ENCODE measurements around the gene GNL1.

Gene GNL1

DNA sequence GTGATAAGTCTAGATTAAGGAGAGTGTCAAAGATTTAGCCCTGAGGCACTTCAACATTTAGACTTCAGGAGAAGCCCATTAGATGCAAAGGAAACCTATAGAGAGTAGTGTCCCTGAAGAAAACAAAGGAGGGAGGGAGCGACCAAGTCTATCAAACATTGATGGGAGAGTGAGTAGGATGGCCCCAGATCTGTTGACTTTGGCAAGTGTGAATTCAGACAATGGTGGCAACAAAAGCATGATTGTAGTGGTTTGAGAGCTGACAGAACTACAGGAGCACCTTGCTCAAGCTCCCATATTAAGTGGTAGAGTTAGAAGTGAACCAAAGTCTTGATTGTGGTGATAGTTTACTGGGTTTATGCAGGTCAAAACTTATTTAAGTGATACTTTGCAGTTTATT lies 14.0 kb upstream of the GNL1 start:
- DNase-seq (ENCODE audit: low spot score) = no peak

DNA sequence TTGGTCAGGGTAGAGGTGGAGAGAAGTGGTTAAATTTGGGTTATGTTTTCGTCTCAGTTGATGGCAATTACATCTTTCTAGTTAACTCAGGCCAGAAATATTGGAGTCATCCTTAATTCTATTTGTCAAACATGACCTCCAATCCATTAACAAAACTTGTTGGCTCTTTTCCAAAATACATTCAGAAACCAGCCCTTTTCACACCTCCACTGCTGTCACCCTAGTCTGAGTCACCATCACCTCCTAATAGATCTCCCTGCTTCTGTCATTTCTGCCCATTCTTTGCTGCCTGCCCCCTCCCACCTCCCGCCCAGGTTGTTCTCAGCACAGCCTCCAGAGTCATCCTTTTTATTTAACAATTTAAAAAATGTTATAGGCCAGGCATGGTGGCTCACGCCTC lies 12.0 kb upstream of the GNL1 start:
- peak; percentile 62 for DNase-seq (ENCODE audit: low spot score)

DNA sequence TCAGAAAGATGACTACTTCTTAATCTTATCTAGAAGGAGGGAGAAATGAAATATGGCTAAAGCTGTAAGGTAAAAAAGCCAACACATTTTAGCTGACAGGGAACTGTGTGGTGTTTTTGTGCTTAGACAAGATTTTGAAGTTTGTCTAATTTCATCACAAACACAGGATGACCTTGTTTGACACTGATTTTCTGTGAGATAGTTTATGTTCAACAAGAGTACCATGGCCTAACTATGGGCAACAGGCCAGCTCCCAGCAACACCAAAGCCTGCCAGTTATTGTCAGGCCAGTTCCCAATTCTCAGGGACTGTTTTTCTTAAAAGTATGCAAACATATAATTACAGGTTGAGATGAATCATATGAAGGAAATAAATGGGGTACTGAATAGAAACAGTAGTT lies 9.5 kb upstream of the GNL1 start:
- DNase-seq (ENCODE audit: low spot score) = no peak

- DNase-seq (ENCODE audit: low spot score) = no peak
These were observed 7.8 kb upstream of the GNL1 start for GRCh38 chr6:30564114-30564513.

DNA sequence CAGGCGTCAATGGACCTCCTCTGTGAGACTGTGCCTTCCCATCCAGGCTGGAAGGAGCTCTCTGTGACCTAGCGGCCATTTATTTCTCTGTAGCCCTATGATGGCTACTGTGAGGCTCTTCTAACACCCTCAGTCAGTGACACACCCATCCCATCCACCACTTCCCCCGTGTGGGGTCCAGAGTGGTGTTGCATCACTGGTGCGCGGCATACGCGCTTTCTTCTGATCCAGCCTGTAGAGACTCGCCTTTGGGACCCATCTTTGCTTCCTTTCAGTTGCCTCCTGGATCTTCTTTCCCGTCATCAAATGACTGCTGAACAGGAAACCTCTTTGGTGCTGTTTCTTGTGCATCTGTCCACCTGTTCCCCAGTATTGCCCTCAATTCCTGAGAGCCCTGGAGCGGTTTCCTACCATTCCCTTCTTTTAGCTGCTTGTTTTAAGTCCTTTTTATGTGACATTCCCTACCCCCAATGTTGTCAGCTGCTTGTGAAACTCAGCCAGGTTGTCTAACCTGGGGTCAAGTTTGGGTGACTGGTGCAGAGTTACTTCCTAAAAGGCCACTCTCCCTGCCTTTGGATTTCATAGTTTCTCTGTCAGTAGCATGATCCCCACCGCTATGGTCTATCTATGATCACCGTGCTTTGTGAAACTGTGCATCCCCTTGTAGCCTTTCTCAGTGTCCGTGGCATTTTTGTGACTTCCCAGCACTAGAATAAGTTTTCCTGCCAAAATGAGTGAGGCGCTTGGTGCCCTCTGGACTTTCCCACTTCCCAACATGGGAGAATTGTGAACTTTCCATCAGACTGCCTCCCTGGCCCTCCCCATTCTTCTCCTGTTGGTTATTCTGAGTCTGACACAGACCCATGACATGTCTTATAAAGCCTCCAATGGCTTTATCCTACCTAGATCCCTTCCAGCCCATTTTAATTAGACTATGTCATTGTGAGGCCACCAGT lies 6.5 kb upstream of the GNL1 start:
- no peak for DNase-seq (ENCODE audit: low spot score)

- DNase-seq (ENCODE audit: low spot score) = no peak
These were observed 4.6 kb upstream of the GNL1 start for GRCh38 chr6:30560930-30561329.

DNA sequence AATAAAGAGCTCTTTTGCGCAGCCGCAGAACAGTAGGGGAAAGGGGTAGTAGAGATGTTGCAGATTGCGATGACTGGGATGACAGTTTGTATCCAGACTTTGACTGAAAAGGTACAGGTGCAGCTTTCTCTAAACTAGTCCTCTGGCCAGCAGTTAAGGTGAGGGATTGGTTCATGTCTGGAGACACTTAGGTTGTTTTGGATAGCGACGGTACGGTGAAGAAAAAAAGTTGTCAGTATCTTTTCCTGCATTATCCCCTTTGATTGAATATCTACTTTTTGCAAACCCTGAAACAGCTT lies 1.3 kb upstream of the GNL1 start:
- DNase-seq (ENCODE audit: low spot score) = peak; percentile 56

- DNase-seq (ENCODE audit: low spot score) = peak; percentile 91
These were observed 805 bp upstream of the GNL1 start, which contains the start of gene PRR3 for GRCh38 chr6:30556906-30557682. Gene PRR3, plus strand, starts transcription at chr6:30557295. Its CDS starts 50 bp downstream, at chr6:30557345.

- no peak for DNase-seq (ENCODE audit: low spot score)
These were observed 548 bp downstream of the GNL1 start for GRCh38 chr6:30555816-30556065.

DNA sequence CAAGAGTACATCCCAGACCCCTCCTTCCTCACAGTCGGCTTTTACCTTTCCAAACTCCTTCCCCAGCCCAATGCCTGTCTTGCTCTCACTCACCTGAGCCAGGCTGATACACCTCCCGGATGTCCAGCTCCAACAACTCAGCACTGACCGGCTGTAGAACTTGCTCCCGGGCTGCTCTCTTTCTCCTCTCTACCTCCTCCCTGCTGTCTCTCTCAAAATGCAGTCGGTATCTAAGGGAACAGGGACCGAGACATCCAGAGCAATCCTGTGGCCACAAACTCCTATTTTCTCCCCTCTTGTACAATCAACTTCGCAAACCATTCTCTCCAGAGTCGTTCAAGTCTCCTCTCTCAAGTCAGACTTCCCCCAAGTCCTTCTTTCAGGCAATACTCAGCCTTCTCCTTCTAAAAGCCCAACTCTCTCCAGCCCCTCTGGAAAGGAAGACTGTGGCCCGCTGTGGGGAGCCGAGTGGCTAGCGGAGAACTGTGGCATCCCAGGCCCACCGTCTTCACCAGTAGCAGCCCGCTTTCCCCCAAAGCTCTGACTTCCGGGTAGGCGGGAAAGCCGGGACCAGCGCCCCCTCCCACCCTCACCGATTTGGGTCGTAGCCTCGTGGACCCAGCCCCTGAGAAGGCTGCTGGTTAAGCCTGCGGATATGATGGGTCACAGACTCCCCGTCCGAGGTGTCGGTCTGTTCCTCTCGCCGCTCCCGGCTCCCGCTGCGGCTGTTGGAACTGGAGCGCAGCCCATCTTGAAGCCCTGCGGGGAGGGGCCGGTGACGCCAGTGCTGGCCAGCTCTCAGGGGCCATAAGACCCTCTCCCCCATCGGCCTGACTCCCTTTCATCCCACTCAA lies 1.1 kb downstream of the GNL1 start:
- DNase-seq (ENCODE audit: low spot score) = no peak

DNA sequence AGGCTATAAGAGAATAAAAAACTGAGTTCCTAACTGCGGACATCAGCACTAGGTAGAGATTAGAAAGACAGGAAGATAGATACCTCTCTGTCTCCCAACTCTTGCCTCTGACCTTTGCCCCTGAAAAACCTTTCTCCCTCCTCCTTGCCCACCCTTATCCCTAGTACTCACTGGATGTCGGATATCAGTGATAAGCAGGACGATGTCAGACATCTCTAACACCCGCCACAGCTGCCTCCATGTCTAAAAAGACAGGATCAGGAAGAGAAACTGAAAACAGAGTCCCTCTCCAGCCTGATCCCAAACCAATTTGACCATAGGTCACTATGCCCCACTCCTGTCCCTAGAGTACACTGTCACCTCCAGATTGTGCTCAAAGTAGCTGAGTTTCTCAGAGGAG lies 1.9 kb downstream of the GNL1 start:
- DNase-seq (ENCODE audit: low spot score) = no peak

- no peak for DNase-seq (ENCODE audit: low spot score)
These were observed 7.9 kb downstream of the GNL1 start for GRCh38 chr6:30548375-30548774.

- DNase-seq (ENCODE audit: low spot score) = no peak
These were observed 8.8 kb downstream of the GNL1 start for GRCh38 chr6:30547454-30547853.

- DNase-seq (ENCODE audit: low spot score) = peak; percentile 70
These were observed 11.5 kb downstream of the GNL1 start for GRCh38 chr6:30544666-30545272.

DNA sequence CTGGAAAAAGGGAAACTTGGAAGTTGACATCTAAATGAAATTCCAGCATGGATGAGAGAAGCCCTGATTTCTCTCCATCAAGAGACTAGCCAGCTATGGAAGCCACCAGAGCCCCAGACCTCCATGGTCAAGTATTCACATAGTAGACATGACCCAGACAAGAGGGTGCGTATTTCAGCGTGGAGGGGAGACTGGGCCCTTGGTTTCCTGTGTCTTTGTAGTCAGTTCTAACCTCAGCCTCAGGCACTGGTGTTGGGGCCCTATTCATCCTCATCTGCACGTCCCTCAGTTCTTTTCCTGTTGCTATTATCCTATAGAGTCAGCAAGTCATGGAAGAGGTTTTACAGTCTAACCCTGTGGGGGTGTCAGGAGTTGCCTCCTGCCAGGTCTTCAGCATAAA lies 12.5 kb downstream of the GNL1 start:
- DNase-seq (ENCODE audit: low spot score) = peak; percentile 27

GRCh38 chr6:30542915-30543314 lies 13.4 kb downstream of the GNL1 start:
- no peak for DNase-seq (ENCODE audit: low spot score)

GRCh38 chr6:30542404-30542725 lies 13.9 kb downstream of the GNL1 start:
- DNase-seq (ENCODE audit: low spot score) = peak; percentile 55

GRCh38 chr6:30541515-30542403 lies 14.5 kb downstream of the GNL1 start:
- peak; percentile 86 for DNase-seq (ENCODE audit: low spot score)

DNA sequence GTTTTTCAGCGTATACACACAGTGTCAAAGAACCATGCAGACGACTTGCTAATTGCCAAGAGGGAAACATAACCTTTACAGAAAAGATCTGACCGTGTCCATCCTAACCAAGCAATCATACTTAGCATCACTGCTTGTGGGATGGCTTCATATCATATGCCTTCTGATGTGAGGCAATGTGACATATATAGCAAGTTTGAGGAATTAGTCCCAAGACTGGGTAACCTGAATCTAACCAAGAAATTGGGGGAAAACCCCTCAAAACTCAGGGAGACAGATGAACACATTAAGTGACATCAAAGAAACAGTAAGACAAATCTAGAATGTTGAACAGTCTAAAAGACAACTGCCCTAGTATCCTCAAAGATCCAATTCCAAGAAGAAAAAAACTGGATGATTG lies 18.4 kb downstream of the GNL1 start:
- DNase-seq (ENCODE audit: low spot score) = no peak

DNA sequence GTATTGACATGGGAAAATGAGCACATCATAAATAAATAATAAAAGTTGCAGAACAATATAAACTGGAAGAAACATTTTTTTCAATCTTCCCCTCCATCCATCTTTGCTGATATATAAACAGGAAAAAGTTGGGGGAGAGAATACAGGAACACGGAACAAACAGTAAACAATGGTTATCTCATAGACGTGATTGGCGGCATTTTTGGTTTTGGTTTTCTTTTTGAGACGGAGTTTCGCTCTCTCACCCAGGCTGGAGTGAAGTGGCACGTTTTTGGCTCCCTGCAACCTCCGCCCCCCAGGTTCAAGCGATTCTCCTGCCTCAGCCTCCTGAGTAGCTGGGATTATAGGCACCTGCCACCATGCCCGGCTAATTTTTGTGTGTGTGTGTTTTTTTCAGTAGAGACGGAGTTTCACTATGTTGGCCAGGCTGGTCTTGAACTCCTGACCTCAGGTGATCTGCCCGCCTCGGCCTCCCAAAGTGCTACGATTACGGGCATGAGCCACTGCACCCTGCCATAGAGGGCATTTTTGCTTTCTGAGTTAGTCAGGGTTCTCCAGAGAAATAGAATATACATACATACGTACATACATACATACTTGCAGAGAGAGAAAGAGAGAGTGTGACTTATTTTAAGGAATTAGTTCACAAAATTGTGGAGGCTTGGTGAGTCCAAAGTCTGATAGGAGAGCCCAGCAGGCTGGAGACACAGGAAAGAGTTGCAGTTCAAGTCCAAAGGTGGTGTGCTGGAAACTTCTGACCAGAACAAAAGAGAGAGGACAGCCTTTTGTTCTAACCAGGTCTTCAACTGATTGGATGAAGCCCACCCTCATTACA lies 22.6 kb downstream of the GNL1 start:
- peak; percentile 31 for DNase-seq (ENCODE audit: low spot score)
